A204.1 (cell line): ENCODE data around the gene ATG4A.

Source experiments
- FAIRE-seq: peaks from 2 replicates; lab custom pipeline; 2012; peaks lifted over from hg19 to GRCh38; lab: Jason Lieb, UNC

The ATG4A gene

DNA sequence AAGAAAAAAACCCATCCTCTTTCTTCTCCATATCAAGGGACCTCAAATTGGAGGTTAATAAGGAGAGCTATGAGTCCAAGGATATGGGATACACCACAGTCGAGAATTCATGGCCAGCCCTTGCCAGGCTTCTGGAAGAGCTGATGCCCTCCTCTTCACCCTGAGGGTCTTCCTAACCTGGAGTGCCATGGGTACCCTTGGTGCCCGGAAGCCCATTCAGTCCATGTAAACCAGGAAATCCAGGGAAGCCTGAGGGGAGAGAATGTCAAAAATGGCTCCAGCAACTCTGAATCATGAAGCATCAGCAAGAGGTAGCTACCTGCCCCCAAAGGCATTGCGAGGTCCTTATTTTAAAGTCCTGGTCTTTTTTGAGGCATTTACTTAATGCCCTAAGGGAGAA is 78.2 kb downstream of the ATG4A start:
- FAIRE-seq, result no peak

DNA sequence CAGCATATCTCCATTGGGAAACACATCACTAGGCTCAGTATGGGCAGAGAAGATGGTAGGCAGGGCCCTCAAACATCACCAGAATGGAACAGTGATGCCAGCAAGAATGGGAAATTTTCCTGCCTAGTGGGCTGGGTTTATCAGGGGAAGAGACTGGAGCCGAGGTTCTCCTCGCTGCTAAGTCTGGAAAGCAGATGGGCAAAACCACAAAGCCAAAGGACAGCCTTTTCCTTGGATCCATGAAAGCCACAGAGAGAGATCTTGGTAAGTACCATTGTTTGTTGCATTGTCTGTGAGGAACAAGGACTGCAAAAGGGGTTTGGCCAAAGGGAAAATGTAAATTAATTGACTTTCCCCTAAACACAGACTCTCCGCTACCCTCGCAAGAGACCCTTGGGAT is 80.1 kb downstream of the ATG4A start:
- FAIRE-seq, result no peak

DNA sequence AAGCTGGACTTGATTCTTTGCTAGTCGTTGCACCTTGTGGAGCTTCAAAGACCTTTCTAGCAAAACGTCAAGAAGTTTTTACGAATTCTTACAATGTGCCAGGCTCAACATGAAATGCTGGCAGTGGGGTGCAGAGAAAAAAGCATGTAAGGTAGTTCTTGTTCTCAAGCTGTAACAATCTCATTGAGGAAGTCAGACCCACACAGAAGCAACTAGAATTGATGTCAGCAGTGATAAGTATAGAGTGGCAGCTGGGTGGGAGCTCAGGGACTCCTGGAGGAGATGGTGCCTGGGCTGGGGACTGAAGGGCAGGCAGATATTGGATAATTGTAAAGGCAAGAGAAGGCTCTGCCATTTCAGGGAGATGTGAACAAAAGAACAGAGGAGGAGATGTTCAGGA is 82.3 kb downstream of the ATG4A start:
- no peak for FAIRE-seq

DNA sequence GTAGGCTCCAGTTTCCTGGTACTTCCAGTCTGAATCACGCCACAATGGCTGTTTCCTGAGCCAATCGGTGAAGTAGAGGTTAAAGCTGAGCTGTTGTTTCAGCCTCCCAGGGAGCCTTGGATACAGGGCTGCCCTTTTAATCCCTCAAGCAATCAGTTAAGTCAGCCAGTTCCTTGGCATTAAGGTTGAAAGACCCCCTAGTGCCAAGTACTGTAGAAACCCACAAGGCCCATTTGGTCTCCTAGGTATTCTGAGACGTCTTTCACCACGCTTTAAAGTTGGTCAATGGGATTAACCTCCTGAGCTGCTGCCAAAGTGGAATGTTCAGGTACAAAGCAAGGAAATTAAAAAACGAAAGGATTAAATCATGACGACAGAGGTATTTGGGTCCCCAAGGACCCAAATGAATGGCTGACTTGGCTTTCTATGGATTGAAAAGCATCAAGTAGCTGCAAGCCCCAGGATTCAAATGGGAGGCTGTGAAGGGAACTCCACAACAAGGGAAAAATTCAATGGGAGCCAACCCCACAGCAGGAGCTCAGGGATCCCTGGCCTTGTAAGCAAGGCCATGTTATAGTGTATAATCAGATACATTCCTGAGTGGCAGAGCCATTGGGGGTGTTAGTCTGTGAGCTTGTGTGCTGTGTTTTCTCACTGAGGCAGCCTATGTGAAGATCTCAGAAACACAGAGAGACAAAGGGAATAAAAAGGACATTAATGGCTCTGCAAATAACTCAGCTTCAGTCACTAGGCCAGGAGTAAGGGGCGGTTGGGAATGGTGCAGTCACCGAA is 86.0 kb downstream of the ATG4A start:
- FAIRE-seq, result no peak

DNA sequence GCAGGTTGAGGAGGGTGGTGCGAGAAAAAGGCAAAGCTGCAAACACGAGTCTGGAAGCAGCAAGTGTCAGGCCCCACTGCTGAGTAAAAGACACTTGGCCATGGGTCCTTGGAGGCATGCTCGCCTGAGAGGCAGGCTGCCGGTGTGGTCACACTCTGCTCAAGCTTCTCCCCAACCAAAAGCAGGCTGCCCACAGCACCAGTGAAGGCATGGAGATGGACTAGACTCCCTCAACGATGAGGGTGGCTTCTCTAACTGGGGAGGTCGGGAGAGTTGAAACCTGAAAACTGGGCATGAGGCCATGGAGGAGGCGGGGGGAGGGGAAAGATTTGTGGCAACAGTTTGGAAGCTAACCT is 86.5 kb downstream of the ATG4A start:
- no peak for FAIRE-seq

DNA sequence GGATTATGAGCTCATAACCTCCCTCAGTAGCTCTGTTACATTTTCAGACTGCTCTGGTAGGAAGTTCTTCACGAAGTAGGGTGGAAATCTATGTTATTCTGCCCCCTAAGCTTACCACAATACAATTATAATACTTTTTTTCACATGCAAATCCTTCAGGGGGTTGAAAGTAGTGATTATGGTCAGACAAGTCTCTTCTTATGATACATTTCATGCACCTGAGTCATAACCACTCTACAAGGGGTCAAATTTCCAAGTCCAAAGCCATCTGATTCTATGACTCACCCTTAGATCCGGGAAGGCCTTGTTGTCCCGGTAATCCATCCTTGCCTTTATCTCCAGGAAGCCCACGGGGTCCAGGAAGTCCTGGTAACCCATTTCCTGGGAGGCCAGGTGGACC is 95.2 kb downstream of the ATG4A start:
- no peak for FAIRE-seq

DNA sequence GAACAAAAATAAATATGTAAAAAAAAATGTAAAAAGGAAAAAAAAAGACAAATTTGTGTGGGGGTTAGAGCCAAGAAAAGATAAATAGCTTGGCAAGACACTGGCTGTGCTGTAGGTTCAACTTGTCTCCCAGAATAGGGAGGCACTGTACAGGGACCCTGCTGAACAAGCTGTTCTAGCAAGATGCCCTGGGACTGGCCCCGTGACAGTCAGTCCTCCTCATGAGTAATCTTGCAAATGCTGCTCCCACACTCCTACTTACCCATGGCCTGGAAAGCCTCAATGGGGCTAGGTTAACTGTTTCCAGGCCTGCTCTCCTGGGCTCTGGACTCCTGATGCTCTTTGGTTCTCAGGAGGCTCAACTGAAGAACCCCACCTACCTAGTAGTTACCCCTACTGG is 106.8 kb downstream of the ATG4A start:
- no peak for FAIRE-seq

DNA sequence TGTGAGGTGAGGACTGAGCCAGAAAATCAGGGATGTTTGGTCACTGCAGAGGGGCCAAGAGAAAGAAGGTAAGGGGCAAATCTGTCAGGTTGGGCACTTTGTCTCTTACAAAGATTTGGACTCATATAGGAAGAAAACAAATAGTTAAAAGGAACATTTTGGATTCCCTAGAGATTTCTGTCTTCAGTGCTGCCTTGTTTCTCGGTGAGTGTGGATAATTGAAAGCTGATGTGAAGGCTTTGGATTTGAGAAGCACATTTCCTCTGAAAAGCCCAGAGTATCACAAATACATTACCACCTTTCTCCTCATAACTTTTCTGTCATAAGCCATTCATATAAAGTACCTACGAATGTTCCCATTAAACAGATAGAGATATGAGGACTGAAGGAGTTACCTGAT is 107.5 kb downstream of the ATG4A start:
- no peak for FAIRE-seq

DNA sequence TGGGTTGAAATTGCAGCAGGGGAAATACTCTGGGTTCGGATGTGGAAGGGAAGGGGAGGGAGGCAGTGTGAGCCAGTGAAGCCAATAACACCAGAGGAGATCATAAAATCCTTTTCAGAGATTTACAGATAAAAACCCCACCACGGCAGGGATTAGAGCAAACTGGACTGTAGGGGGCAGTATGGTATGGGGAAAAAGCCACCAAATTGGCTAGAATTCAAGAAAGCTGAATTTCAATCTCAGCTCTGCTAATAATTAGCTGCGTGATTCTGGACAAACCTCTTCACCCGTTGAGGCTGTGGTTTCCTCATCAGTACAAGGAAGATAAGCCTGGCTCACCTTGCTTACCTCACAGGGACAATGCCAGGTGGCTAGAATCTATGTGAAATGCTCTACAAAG is 108.1 kb downstream of the ATG4A start:
- no peak for FAIRE-seq

DNA sequence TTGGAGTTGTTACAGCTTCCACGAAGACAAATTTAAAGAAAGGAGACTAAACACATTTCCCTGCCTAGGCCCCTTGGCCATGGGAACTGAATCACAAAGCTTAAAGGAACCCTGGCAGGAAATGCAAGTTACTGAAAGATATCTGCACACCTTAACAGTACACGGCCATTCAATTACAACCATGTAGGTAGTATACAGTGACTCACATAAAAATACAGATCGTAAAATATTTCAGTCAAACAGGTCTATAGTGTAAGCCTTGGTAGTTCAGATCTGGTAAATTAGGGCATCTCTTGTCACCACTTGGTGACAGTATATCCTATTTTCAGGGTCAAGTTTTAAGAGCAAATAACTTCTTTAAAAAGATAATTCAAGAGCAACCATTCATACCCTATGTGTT is 112.0 kb downstream of the ATG4A start:
- FAIRE-seq, result no peak
